Epithelial cell of esophagus (primary cell): ENCODE data around the gene IDNK.

Source experiments
- DNase-seq: peaks from one replicate; pipeline ENCODE4 v3.0.0; 2010; ENCODE audit warnings: low read depth
- H3K4me3 ChIP-seq: 2 replicates; pipeline ENCODE4 v1.5.1; 2011; ENCODE audit warnings: mild to moderate bottlenecking, low read length, control low read depth
- CTCF ChIP-seq: IDR thresholded peaks from 2 replicates; pipeline ENCODE4 v1.5.1; 2011; ENCODE audit warnings: low read depth, mild to moderate bottlenecking, low read length, control low read depth, inconsistent platforms; ENCODE audit not compliant: insufficient read depth; ENCODE audit errors: missing control alignments

Gene IDNK

GRCh38 chr9:83665580-83666200 lies 42.7 kb downstream of the IDNK start:
- no peak overlapping the region for H3K4me3 ChIP-seq
- DNase-seq = no peak
- TF ChIP-seq CTCF = no peak

GRCh38 chr9:83669067-83669466 lies 46.1 kb downstream of the IDNK start:
- TF ChIP-seq CTCF = no peak
- DNase-seq = peak; percentile 22
- H3K4me3 ChIP-seq = no peak overlapping the region

- H3K4me3 ChIP-seq = no peak overlapping the region
- DNase-seq = no peak
- TF ChIP-seq CTCF = no peak
Observed at GRCh38 chr9:83670381-83670780, 47.4 kb downstream of the IDNK start.

GRCh38 chr9:83671451-83671850 lies 48.5 kb downstream of the IDNK start:
- DNase-seq = no peak
- H3K4me3 ChIP-seq = no peak overlapping the region
- no peak for TF ChIP-seq CTCF

GRCh38 chr9:83675466-83675865 lies 52.5 kb downstream of the IDNK start:
- no peak overlapping the region for H3K4me3 ChIP-seq
- no peak for TF ChIP-seq CTCF
- DNase-seq = no peak

GRCh38 chr9:83677596-83677995 lies 54.7 kb downstream of the IDNK start:
- no peak overlapping the region for H3K4me3 ChIP-seq
- TF ChIP-seq CTCF = no peak
- DNase-seq = no peak

GRCh38 chr9:83680233-83680632 lies 57.3 kb downstream of the IDNK start:
- no peak for TF ChIP-seq CTCF
- H3K4me3 ChIP-seq = no peak overlapping the region
- DNase-seq = no peak
